Smooth muscle cell (in vitro differentiated cells): ENCODE measurements around the gene UCP3. TPM values are rescaled to one million over a fixed set of nuclear protein-coding genes. Genes with fewer than 3 reads are reported as not detected.

Experiments used
- DNase-seq: peaks from one replicate; lab custom pipeline; 2025; ENCODE audit not compliant: unreplicated experiment; lab: John Stamatoyannopoulos, UW
- H2AFZ ChIP-seq: fragments of 200-600 bp; sonication (generic); 2 replicates; pipeline ENCODE4 v1.6.0; 2016; ENCODE audit warnings: antibody characterized with exemption, low read depth, mild to moderate bottlenecking
- H3F3A ChIP-seq: fragments of 200-600 bp; sonication (generic); 2 replicates; pipeline ENCODE4 v1.6.0; 2017; ENCODE audit warnings: antibody characterized with exemption, low read depth
- H3K27ac ChIP-seq: fragments of 200-600 bp; sonication (generic); 2 replicates; pipeline ENCODE4 v1.5.1; 2016; ENCODE audit warnings: low read depth, mild to moderate bottlenecking
- H3K27me3 ChIP-seq: fragments of 200-600 bp; sonication (generic); 2 replicates; pipeline ENCODE4 v1.6.1; 2016; ENCODE audit warnings: low read depth, mild to moderate bottlenecking
- H3K36me3 ChIP-seq: fragments of 200-600 bp; sonication (generic); 2 replicates; pipeline ENCODE4 v1.5.1; 2016; ENCODE audit warnings: low read depth
- H3K4me1 ChIP-seq: fragments of 200-600 bp; sonication (generic); 2 replicates; pipeline ENCODE4 v1.5.1; 2016; ENCODE audit warnings: low read depth
- H3K4me2 ChIP-seq: fragments of 200-600 bp; sonication (generic); 2 replicates; pipeline ENCODE4 v1.6.0; 2016; ENCODE audit warnings: mild to moderate bottlenecking
- H3K4me3 ChIP-seq: fragments of 200-600 bp; sonication (generic); 2 replicates; pipeline ENCODE4 v1.5.1; 2016; ENCODE audit warnings: mild to moderate bottlenecking
- H3K79me2 ChIP-seq: fragments of 200-600 bp; sonication (generic); 2 replicates; pipeline ENCODE4 v1.6.0; 2016; ENCODE audit warnings: low read depth, mild to moderate bottlenecking
- H3K9ac ChIP-seq: fragments of 200-600 bp; sonication (generic); 2 replicates; pipeline ENCODE4 v1.6.0; 2016; ENCODE audit warnings: low read depth
- H3K9me3 ChIP-seq: fragments of 200-600 bp; sonication (generic); replicated peaks from 2 replicates; pipeline ENCODE4 v1.5.1; 2016; ENCODE audit warnings: low read depth
- H4K20me1 ChIP-seq: fragments of 200-600 bp; sonication (generic); 2 replicates; pipeline ENCODE4 v1.6.0; 2016; ENCODE audit warnings: low read depth
- WGBS: methylation state at CpG from one replicate; pipeline ENCODE4 v1.1.7; 2016; ENCODE audit warnings: low lambda C conversion rate; 5-methylcytosine and 5-hydroxymethylcytosine counted together
- polyA plus RNA-seq: library from polyadenylated mRNA; unstranded; fragments of >200 nt; fragmentation: Nextera tagmentation; extraction: Ambion mirVana; gene quantifications from 2 replicates; pipeline ENCODE4 v1.2.1, GENCODE V29; 2016
- total RNA-seq: library from RNA; depleted of rRNA; stranded (reverse); fragments of >200 nt; gene quantifications from 2 replicates; pipeline ENCODE4 v1.2.3, GENCODE V29; 2014
- TF ChIP-seq, protein P1 (sequence below): fragments of 200-600 bp; sonication (generic); IDR thresholded peaks from 2 replicates; pipeline ENCODE4 v1.5.1; 2017; ENCODE audit warnings: borderline replicate concordance, mild to moderate bottlenecking, antibody characterized with exemption; ENCODE audit not compliant: insufficient read depth, poor library complexity, severe bottlenecking

The UCP3 gene
- total and polyA plus RNA-seq, 2 experiments from 2014 or later, result 0.85 to 0.88 TPM

- Histone ChIP-seq H3K27me3 (no peaks in the 10 kb centered on the region), H2AFZ (no peak overlapping the region), H3K79me2 (no peaks in the 10 kb centered on the region), H3K36me3 (peaks cover 8% of the 10 kb centered on the region), H3K4me1 (no peaks in the 10 kb centered on the region), H3K4me2 (no peak overlapping the region), H3F3A (no peaks in the 10 kb centered on the region), H4K20me1 (no peaks in the 10 kb centered on the region), H3K9ac (no peak overlapping the region), H3K9me3 (no peaks in the 10 kb centered on the region), H3K27ac (no peak overlapping the region), H3K4me3 (no peak overlapping the region)
- no peak for DNase-seq
- 94% methylated on average over 9 of the region's 9 CpGs for WGBS
- TF ChIP-seq, protein P1, sequence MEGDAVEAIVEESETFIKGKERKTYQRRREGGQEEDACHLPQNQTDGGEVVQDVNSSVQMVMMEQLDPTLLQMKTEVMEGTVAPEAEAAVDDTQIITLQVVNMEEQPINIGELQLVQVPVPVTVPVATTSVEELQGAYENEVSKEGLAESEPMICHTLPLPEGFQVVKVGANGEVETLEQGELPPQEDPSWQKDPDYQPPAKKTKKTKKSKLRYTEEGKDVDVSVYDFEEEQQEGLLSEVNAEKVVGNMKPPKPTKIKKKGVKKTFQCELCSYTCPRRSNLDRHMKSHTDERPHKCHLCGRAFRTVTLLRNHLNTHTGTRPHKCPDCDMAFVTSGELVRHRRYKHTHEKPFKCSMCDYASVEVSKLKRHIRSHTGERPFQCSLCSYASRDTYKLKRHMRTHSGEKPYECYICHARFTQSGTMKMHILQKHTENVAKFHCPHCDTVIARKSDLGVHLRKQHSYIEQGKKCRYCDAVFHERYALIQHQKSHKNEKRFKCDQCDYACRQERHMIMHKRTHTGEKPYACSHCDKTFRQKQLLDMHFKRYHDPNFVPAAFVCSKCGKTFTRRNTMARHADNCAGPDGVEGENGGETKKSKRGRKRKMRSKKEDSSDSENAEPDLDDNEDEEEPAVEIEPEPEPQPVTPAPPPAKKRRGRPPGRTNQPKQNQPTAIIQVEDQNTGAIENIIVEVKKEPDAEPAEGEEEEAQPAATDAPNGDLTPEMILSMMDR, result no peak
Measured at GRCh38 chr11:74030723-74031676, 22.1 kb upstream of the UCP3 start.

- H2AFZ ChIP-seq, result no peak overlapping the region
- no peaks in the 10 kb centered on the region for H3K79me2 ChIP-seq
- 70% methylated on average over 7 of the region's 7 CpGs for WGBS
- no peak overlapping the region for H3K27ac ChIP-seq
- no peaks in the 10 kb centered on the region for H4K20me1 ChIP-seq
- no peaks in the 10 kb centered on the region for H3F3A ChIP-seq
- H3K36me3 ChIP-seq, result no peaks in the 10 kb centered on the region
- no peaks in the 10 kb centered on the region for H3K4me1 ChIP-seq
- H3K4me3 ChIP-seq, result no peak overlapping the region
- no peak overlapping the region for H3K9ac ChIP-seq
- no peak for DNase-seq
- H3K9me3 ChIP-seq, result no peaks in the 10 kb centered on the region
- TF ChIP-seq, protein P1, result no peak
- H3K4me2 ChIP-seq, result no peak overlapping the region
- no peaks in the 10 kb centered on the region for H3K27me3 ChIP-seq
Measured at GRCh38 chr11:74025467-74026166, 16.7 kb upstream of the UCP3 start.

- WGBS, result 67% methylated on average over 2 of the region's 2 CpGs
- Histone ChIP-seq H4K20me1 (no peaks in the 10 kb centered on the region), H3F3A (peaks cover 3% of the 10 kb centered on the region), H3K27ac (no peak overlapping the region), H3K36me3 (no peaks in the 10 kb centered on the region), H3K9me3 (no peaks in the 10 kb centered on the region), H3K27me3 (no peaks in the 10 kb centered on the region), H3K4me3 (no peak overlapping the region), H3K79me2 (no peaks in the 10 kb centered on the region), H3K4me2 (no peak overlapping the region), H3K9ac (no peak overlapping the region), H3K4me1 (peaks cover 4% of the 10 kb centered on the region), H2AFZ (no peak overlapping the region)
- no peak for DNase-seq
- TF ChIP-seq, protein P1, result no peak
Measured at GRCh38 chr11:74024261-74025029, 15.6 kb upstream of the UCP3 start.
